Measurements from ENCODE around the gene WDR90. TPM values are rescaled to one million over a fixed set of nuclear protein-coding genes. Genes with fewer than 3 reads are reported as not detected.

The WDR90 gene
- total and polyA plus RNA-seq, 2 of the 13 experiments (the other 11 are each of a cell fraction or from before 2014, with no cell fraction given), result 14.9 to 28.9 TPM

DNA sequence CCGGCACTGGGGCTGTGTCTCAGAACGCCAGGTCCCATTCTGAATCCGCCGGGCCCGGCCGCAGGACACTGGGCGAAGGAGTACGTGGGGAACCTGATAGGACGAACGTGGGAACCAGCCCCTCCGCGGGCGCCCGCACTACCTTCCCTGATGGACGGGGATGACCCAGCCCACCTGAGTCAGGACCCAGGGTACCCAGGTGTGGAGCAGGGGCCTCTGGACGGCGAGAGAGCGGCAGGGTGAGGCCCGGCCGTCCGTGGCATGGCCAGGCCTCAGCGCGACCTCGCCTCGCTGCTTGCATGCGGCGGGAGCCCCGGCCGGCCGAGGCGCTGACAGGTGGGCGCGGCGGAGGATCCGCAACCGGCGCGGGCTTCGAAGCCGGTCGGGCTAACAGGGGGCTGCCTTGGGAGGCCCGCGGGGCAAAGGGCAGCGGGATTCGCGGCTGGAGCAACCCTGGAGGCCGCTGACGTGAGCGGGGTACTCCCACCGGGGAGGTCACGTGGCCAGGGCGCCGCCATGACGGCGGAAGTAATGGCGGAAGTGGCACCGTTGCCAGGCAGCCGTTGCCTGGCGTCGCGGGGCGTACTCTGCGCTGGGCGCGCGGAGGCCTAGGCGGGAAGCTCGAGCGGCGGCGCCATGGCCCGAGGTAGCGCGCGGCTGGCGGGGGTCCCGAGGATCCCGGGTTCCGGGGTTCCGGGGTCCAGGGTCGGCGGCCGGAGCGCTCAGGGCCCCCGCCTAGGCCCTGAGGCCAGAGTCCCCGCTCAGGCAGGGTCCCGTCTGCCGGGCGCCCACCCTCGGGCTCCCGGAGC lies at the start of gene WDR90 (continued):
- TF ChIP-seq ZNF318 (CRISPR knock-in tag; IDR thresholded peaks at IDR 0.05) (no peak; the same call in 1 of the 2 replicates), SAP130 (CRISPR knock-in tag; IDR thresholded peaks at IDR 0.05; ENCODE audit: low read depth) (peak; percentile 99), ZNF275 (CRISPR knock-in tag; IDR thresholded peaks at IDR 0.05; ENCODE audit: borderline replicate concordance) (peak; percentile 86; the same call in 1 of the 2 replicates), SRY (CRISPR knock-in tag; IDR thresholded peaks at IDR 0.05) (peak; percentile 91), ZBTB7B (CRISPR knock-in tag; IDR thresholded peaks at IDR 0.05) (peak; percentile 91), ZNF670 (CRISPR knock-in tag; IDR thresholded peaks at IDR 0.05; ENCODE audit: borderline replicate concordance) (peak; percentile 45; the same call in 1 of the 2 replicates), HCFC1 (IDR thresholded peaks at IDR 0.05; ENCODE audit: low read depth, low read length) (peak; percentile 56; the same call in 1 of the 2 replicates), ZKSCAN8 (CRISPR knock-in tag; IDR thresholded peaks at IDR 0.05; ENCODE audit: borderline replicate concordance) (no peak), RXRB (CRISPR knock-in tag; IDR thresholded peaks at IDR 0.05; ENCODE audit: borderline replicate concordance) (peak; percentile 60; the same call in 1 of the 2 replicates)
- TF ChIP-seq, protein P1, sequence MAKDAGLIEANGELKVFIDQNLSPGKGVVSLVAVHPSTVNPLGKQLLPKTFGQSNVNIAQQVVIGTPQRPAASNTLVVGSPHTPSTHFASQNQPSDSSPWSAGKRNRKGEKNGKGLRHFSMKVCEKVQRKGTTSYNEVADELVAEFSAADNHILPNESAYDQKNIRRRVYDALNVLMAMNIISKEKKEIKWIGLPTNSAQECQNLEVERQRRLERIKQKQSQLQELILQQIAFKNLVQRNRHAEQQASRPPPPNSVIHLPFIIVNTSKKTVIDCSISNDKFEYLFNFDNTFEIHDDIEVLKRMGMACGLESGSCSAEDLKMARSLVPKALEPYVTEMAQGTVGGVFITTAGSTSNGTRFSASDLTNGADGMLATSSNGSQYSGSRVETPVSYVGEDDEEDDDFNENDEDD (CRISPR knock-in tag; IDR thresholded peaks at IDR 0.05; ENCODE audit: borderline replicate concordance), result peak; percentile 93
